Left cardiac atrium (tissue), 4 donors: ENCODE data around the gene CERT1. TPM values are rescaled to one million over a fixed set of nuclear protein-coding genes. Genes with fewer than 3 reads are reported as not detected.
"Not testable (repeated sequence)": the region's sequence is repeated elsewhere in the genome, so short reads cannot be mapped to it uniquely, and the experiment has no call there.

Experiments used
- ATAC-seq, 2 donors: fragments of 200-7000 bp; cut with Tn5 transposase; one replicate each; pipeline ENCODE4 v1.9.1; 2020; ENCODE audit warnings: mild to moderate bottlenecking in 2 of 2, moderate library complexity in 2 of 2
- DNase-seq: peaks from one replicate; pipeline ENCODE4 v3.0.0-alpha.2; 2020
- intact Hi-C, 2 donors: fragments of 100-400 bp; cut with DNase I; formaldehyde crosslinking; loops; one replicate each; pipeline versions ENCODE4 v1.14.1 to v1.15.1; 2022 to 2023
- total RNA-seq, 2 donors: library from RNA; stranded (reverse); fragmentation: NEBNext Ultra II Directional; extraction: Animal tissue kit (Norgen Biotek cat#: 25700); gene quantifications; one replicate each; pipeline ENCODE4 v1.2.1, GENCODE V29; 2021
- donor health status: DM: no; HTN: yes; CAD: no.
- donor health status: DM: no; HTN: yes; CAD: no; lungs with severe emphysema.
- donor health status: DM: yes; HTN: yes; CAD: no.
- donor health status: Dilated cardiomyopathy.

Gene CERT1
- total RNA-seq, 2 donors from 2014 or later: 21.6 to 32.9 TPM

- intact Hi-C loops: loop anchor here in 1 of 2 donors (10.0 kb wide), 1 partner anchor 47 kb away; no protein-coding TSS in a partner anchor
- DNase-seq (no peak), ATAC-seq (no peak)
Observed at GRCh38 chr5:75491621-75492020, 19.8 kb downstream of the CERT1 start.

GRCh38 chr5:75489847-75490246, 21.6 kb downstream of the CERT1 start:
- intact Hi-C loops: loop anchor here in 1 of 2 donors (10.0 kb wide), 1 partner anchor 45 kb away; no protein-coding TSS in a partner anchor
- ATAC-seq, DNase-seq: not testable (repeated sequence)

GRCh38 chr5:75484605-75485004, 26.8 kb downstream of the CERT1 start:
- intact Hi-C loops: no loop called here
- ATAC-seq: no peak
- no peak for DNase-seq

GRCh38 chr5:75482482-75482881, 28.9 kb downstream of the CERT1 start:
- DNase-seq: no peak
- peak in 1 of 2 donors; percentile 41 for ATAC-seq
- intact Hi-C loops: no loop called here

- intact Hi-C loops: no loop called here
- DNase-seq: no peak
- no peak for ATAC-seq
Observed at GRCh38 chr5:75481024-75481423, 30.4 kb downstream of the CERT1 start.

- no peak for ATAC-seq
- no peak for DNase-seq
Observed at GRCh38 chr5:75475364-75475763, 36.1 kb downstream of the CERT1 start.

GRCh38 chr5:75473463-75473862, 38.0 kb downstream of the CERT1 start:
- no peak for DNase-seq
- intact Hi-C loops: no loop called here
- ATAC-seq: no peak

More at GRCh38 chr5:75475364-75475763, 36.1 kb downstream of the CERT1 start:
- intact Hi-C loops: no loop called here

GRCh38 chr5:75472973-75473372, 38.5 kb downstream of the CERT1 start:
- ATAC-seq: no peak
- intact Hi-C loops: no loop called here

GRCh38 chr5:75471193-75471592, 40.2 kb downstream of the CERT1 start:
- ATAC-seq (no peak), DNase-seq (no peak)
- intact Hi-C loops: no loop called here

More at GRCh38 chr5:75472973-75473372, 38.5 kb downstream of the CERT1 start:
- DNase-seq: no peak

GRCh38 chr5:75469017-75469416, 42.4 kb downstream of the CERT1 start:
- no peak for ATAC-seq
- DNase-seq: no peak
- intact Hi-C loops: no loop called here

GRCh38 chr5:75468593-75468992, 42.8 kb downstream of the CERT1 start:
- intact Hi-C loops: no loop called here
- DNase-seq: no peak
- ATAC-seq: no peak

- intact Hi-C loops: no loop called here
- no peak for ATAC-seq
- DNase-seq: no peak
Observed at GRCh38 chr5:75466006-75466716, 45.3 kb downstream of the CERT1 start.

- ATAC-seq (peak; percentile 55 to 58), DNase-seq (peak; percentile 26)
- intact Hi-C loops: no loop called here
Observed at GRCh38 chr5:75465480-75465879, 45.9 kb downstream of the CERT1 start.

- DNase-seq: no peak
- intact Hi-C loops: no loop called here
- ATAC-seq: no peak
Observed at GRCh38 chr5:75463726-75464125, 47.7 kb downstream of the CERT1 start.

- no peak for ATAC-seq
- intact Hi-C loops: no loop called here
- DNase-seq: no peak
Observed at GRCh38 chr5:75461679-75462078, 49.8 kb downstream of the CERT1 start.

GRCh38 chr5:75460942-75461610, 50.4 kb downstream of the CERT1 start:
- ATAC-seq (no peak), DNase-seq (no peak)
- intact Hi-C loops: no loop called here

GRCh38 chr5:75460532-75460931, 50.9 kb downstream of the CERT1 start:
- no peak for DNase-seq
- no peak for ATAC-seq
- intact Hi-C loops: no loop called here

- DNase-seq (no peak), ATAC-seq (no peak)
- intact Hi-C loops: no loop called here
Observed at GRCh38 chr5:75457691-75458090, 53.7 kb downstream of the CERT1 start.

GRCh38 chr5:75457161-75457560, 54.3 kb downstream of the CERT1 start:
- intact Hi-C loops: no loop called here
- DNase-seq (no peak), ATAC-seq (no peak)

- intact Hi-C loops: no loop called here
- no peak for ATAC-seq
Observed at GRCh38 chr5:75450069-75450468, 61.4 kb downstream of the CERT1 start.

GRCh38 chr5:75446068-75446467, 65.4 kb downstream of the CERT1 start:
- intact Hi-C loops: loop anchor here in 1 of 2 donors (10.0 kb wide), 1 partner anchor 49 kb away; no protein-coding TSS in a partner anchor
- DNase-seq: no peak
- ATAC-seq: no peak

More at GRCh38 chr5:75450069-75450468, 61.4 kb downstream of the CERT1 start:
- DNase-seq: no peak
